Endothelial cell of umbilical vein (primary cell): ENCODE data around the gene PDSS2. TPM values are rescaled to one million over a fixed set of nuclear protein-coding genes. Genes with fewer than 3 reads are reported as not detected.

Experiments used
- BruUV-seq: library from RNA; stranded (reverse); fragments of 400-500 nt; replicated peaks from 2 replicates; lab custom pipeline; 2021; lab: Mats Ljungman, UMichigan
- CTCF ChIA-PET: fragments of 300-600, 350-600 bp; sonication (Branson Sonifier 250); formaldehyde crosslinking; loops from one replicate; lab custom pipeline; 2021; ENCODE audit warnings: antibody characterized with exemption, inconsistent platforms; lab: Charles Lee
- POLR2A ChIA-PET: fragments of 300-600, 350-600 bp; sonication (Branson Sonifier 250); formaldehyde crosslinking; loops from one replicate; lab custom pipeline; 2021; ENCODE audit warnings: antibody characterized with exemption, inconsistent platforms; lab: Charles Lee
- DNase-seq: peaks from one replicate; pipeline ENCODE4 v3.0.0-alpha.2; 2011; ENCODE audit warnings: low read depth, low spot score
- FAIRE-seq: peaks from 2 replicates; lab custom pipeline; 2011; peaks lifted over from hg19 to GRCh38; lab: Jason Lieb, UNC
- H2AFZ ChIP-seq: 2 replicates; pipeline ENCODE4 v1.6.0; 2012; ENCODE audit warnings: low read depth, low read length, control low read depth, inconsistent platforms
- H3K27ac ChIP-seq: 2 replicates; pipeline ENCODE4 v1.5.1; 2011; ENCODE audit warnings: low read depth, mild to moderate bottlenecking, control low read depth, low read length, moderate library complexity; ENCODE audit not compliant: insufficient read depth
- H3K27me3 ChIP-seq, 2 experiments: 2 replicates each; pipeline versions ENCODE4 v1.6.0 to v1.6.1; 2011; ENCODE audit warnings: low read length in 2 of 2, mixed read lengths in 1 of 2; ENCODE audit not compliant: control insufficient read depth in 2 of 2, insufficient read depth in 2 of 2
- H3K36me3 ChIP-seq, 2 experiments: 2 replicates in 1 of 2; 3 replicates in 1 of 2; pipeline ENCODE4 v1.5.1; 2011; ENCODE audit warnings: low read length in 2 of 2, mild to moderate bottlenecking in 1 of 2, moderate library complexity in 1 of 2; ENCODE audit not compliant: control insufficient read depth in 2 of 2, insufficient read depth in 2 of 2; ENCODE audit errors: extremely low read depth in 1 of 2
- H3K4me1 ChIP-seq: 3 replicates; pipeline ENCODE4 v1.5.1; 2011; ENCODE audit warnings: mild to moderate bottlenecking, low read length; ENCODE audit not compliant: control insufficient read depth, insufficient read depth; ENCODE audit errors: extremely low read depth
- H3K4me2 ChIP-seq: 2 replicates; pipeline ENCODE4 v1.6.1; 2011; ENCODE audit warnings: low read length, control low read depth, mixed read lengths; ENCODE audit not compliant: insufficient read depth
- H3K4me3 ChIP-seq, 3 experiments: fragments of 200-600 bp in 1 of 3; sonication (generic), shearing (Covaris generic) in 1 of 3; replicated peaks in 1 of 3; 2 replicates each; pipeline ENCODE4 v1.5.1; 2011 to 2016; ENCODE audit warnings: control low read depth in 3 of 3, low read length in 3 of 3, mild to moderate bottlenecking in 2 of 3, inconsistent platforms in 1 of 3, low read depth in 1 of 3, moderate library complexity in 1 of 3; ENCODE audit not compliant: insufficient read depth in 1 of 3
- H3K79me2 ChIP-seq: 2 replicates; pipeline ENCODE4 v1.6.0; 2012; ENCODE audit warnings: low read length, inconsistent platforms; ENCODE audit not compliant: control insufficient read depth, insufficient read depth
- H3K9ac ChIP-seq: replicated peaks from 2 replicates; pipeline ENCODE3; 2011; ENCODE audit warnings: low read length, control low read depth; ENCODE audit not compliant: insufficient read depth; ENCODE audit errors: extremely low read depth
- H3K9me1 ChIP-seq: replicated peaks from 3 replicates; pipeline ENCODE4 v1.6.0; 2011; ENCODE audit warnings: mild to moderate bottlenecking, low read length; ENCODE audit not compliant: control insufficient read depth, insufficient read depth; ENCODE audit errors: extremely low read depth
- H3K9me3 ChIP-seq: replicated peaks from 2 replicates; pipeline ENCODE4 v1.5.1; 2012; ENCODE audit warnings: low read length, inconsistent platforms; ENCODE audit not compliant: control insufficient read depth, insufficient read depth
- H4K20me1 ChIP-seq: replicated peaks from 2 replicates; pipeline ENCODE3; 2011; ENCODE audit warnings: mild to moderate bottlenecking, low read length; ENCODE audit not compliant: control insufficient read depth, insufficient read depth; ENCODE audit errors: extremely low read depth
- EZH2 ChIP-seq: IDR thresholded peaks from 2 replicates; pipeline ENCODE4 v1.6.1; 2012; ENCODE audit warnings: borderline replicate concordance, low read depth, mild to moderate bottlenecking, moderate library complexity, low read length, inconsistent platforms; ENCODE audit not compliant: severe bottlenecking
- FOS ChIP-seq: IDR thresholded peaks from 2 replicates; pipeline ENCODE4 v1.6.1; 2011; ENCODE audit warnings: mild to moderate bottlenecking, low read length, moderate library complexity, borderline replicate concordance; ENCODE audit not compliant: insufficient read depth
- GATA2 ChIP-seq: IDR thresholded peaks from 2 replicates; pipeline ENCODE4 v1.7.0; 2011; ENCODE audit warnings: low read depth, mild to moderate bottlenecking, moderate library complexity, mixed read lengths, low read length; ENCODE audit not compliant: insufficient read length, insufficient read depth
- JUN ChIP-seq: IDR thresholded peaks from 2 replicates; pipeline ENCODE4 v1.6.1; 2011; ENCODE audit warnings: borderline replicate concordance, low read depth; ENCODE audit not compliant: insufficient read length, insufficient read depth
- MAX ChIP-seq: IDR thresholded peaks from 2 replicates; pipeline ENCODE4 v1.6.1; 2011; ENCODE audit not compliant: insufficient read depth, insufficient read length
- MYC ChIP-seq: IDR thresholded peaks from one replicate; pipeline ENCODE4 v1.6.1; 2011; ENCODE audit warnings: mild to moderate bottlenecking, low read depth, low read length
- POLR2A ChIP-seq: IDR thresholded peaks from 2 replicates; pipeline ENCODE4 v1.6.1; 2012; ENCODE audit warnings: low read depth, mild to moderate bottlenecking, control low read depth, low read length
- POLR2AphosphoS5 ChIP-seq: IDR thresholded peaks from 2 replicates; pipeline ENCODE4 v1.6.1; 2012; ENCODE audit warnings: low read depth, mild to moderate bottlenecking, control low read depth, low read length, moderate library complexity; ENCODE audit not compliant: insufficient read depth
- dilution Hi-C: fragments of 300-500 bp; cut with MboI; formaldehyde crosslinking; loops from one replicate; pipeline ENCODE4 v1.15.0; 2019; ENCODE audit warnings: low sequenced_read_pairs; ENCODE audit not compliant: extremely low pct_ligation_motif_present
- intact Hi-C: fragments of 100-400 bp; cut with micrococcal nuclease; formaldehyde crosslinking; loops from one replicate; pipeline ENCODE4 v1.10.0; 2022
- polyA plus RNA-seq, 4 experiments: library from polyadenylated mRNA; depleted of rRNA in 3 of 4; stranded (reverse) in 3 of 4; unstranded in 1 of 4; fragments of >200 nt; gene quantifications; 2 replicates each; pipeline versions ENCODE4 v1.2.1 to v1.2.3, GENCODE V29; 2011 to 2012; ENCODE audit warnings: missing spikeins in 1 of 4
- total RNA-seq: library from RNA; stranded (reverse); gene quantifications from 2 replicates; pipeline ENCODE4 v1.2.3, GENCODE V29; 2021

PDSS2 gene
- total and polyA plus RNA-seq, 2 donors (not counting 3 experiments of a cell fraction or from before 2014, with no cell fraction given): 7.6 to 9.3 TPM

GRCh38 chr6:107334026-107334425 lies 125.3 kb downstream of the PDSS2 start:
- H3K79me2 ChIP-seq: no peaks in the 10 kb centered on the region
- intact Hi-C loops: no loop called here
- CTCF ChIA-PET: no interaction called here
- H3K9ac ChIP-seq: no peak overlapping the region
- FAIRE-seq (no peak), DNase-seq (no peak)
- TF ChIP-seq EZH2: no peak
- no peaks in the 10 kb centered on the region for H4K20me1 ChIP-seq
- no peak overlapping the region for H3K27ac ChIP-seq
- H2AFZ ChIP-seq: no peak overlapping the region
- dilution Hi-C loops: no loop called here
- no peak overlapping the region for H3K4me2 ChIP-seq
- peaks cover 5% of the 10 kb centered on the region for H3K4me1 ChIP-seq
- H3K9me3 ChIP-seq: no peaks in the 10 kb centered on the region
- POLR2A ChIA-PET: no interaction called here
- no peaks in the 10 kb centered on the region for H3K36me3 ChIP-seq
- no TSS peak for BruUV-seq
- no peak overlapping the region for H3K4me3 ChIP-seq
- H3K9me1 ChIP-seq: no peaks in the 10 kb centered on the region
- no peaks in the 10 kb centered on the region for H3K27me3 ChIP-seq

GRCh38 chr6:107333491-107333890 lies 125.9 kb downstream of the PDSS2 start:
- FAIRE-seq: no peak

More at GRCh38 chr6:107333491-107333890, 125.9 kb downstream of the PDSS2 start:
- Histone ChIP-seq H3K4me1 (peaks cover 5% of the 10 kb centered on the region), H3K4me2 (no peak overlapping the region), H3K9ac (no peak overlapping the region), H3K36me3 (no peaks in the 10 kb centered on the region), H3K9me3 (no peaks in the 10 kb centered on the region), H4K20me1 (no peaks in the 10 kb centered on the region), H2AFZ (no peak overlapping the region), H3K9me1 (no peaks in the 10 kb centered on the region), H3K79me2 (no peaks in the 10 kb centered on the region), H3K27ac (no peak overlapping the region), H3K27me3 (no peaks in the 10 kb centered on the region), H3K4me3 (no peak overlapping the region)
- ChIA-PET POLR2A (no interaction called here), CTCF (interaction anchor here (1.3 kb wide), 1 partner anchor 10 kb away, joined by 4 read pairs; no protein-coding TSS in a partner anchor)
- no peak for DNase-seq
- intact Hi-C loops (no loop called here), dilution Hi-C loops (no loop called here)
- BruUV-seq: no TSS peak
- no peak for TF ChIP-seq JUN
- no peak for TF ChIP-seq POLR2A
- no peak for TF ChIP-seq MAX
- TF ChIP-seq POLR2AphosphoS5: no peak
- TF ChIP-seq MYC: no peak
- no peak for TF ChIP-seq FOS
- TF ChIP-seq GATA2: no peak
